IMR-90 (cell line): ENCODE results near the gene MAT2A. TPM values are rescaled to one million over a fixed set of nuclear protein-coding genes. Genes with fewer than 3 reads are reported as not detected.

Source experiments
- ATAC-seq: fragments of 200-7000 bp; cut with Tn5 transposase; 2 replicates; pipeline ENCODE4 v1.9.1; 2020; ENCODE audit warnings: low read depth, mild to moderate bottlenecking, moderate library complexity
- BruUV-seq: library from RNA; stranded (reverse); fragments of 400-500 nt; replicated peaks from 2 replicates; lab custom pipeline; 2021; lab: Mats Ljungman, UMichigan
- CTCF ChIA-PET: fragments of 300-600 bp; formaldehyde crosslinking; extraction: SDS; loops from one replicate; lab custom pipeline; 2021; ENCODE audit warnings: antibody characterized with exemption; lab: Yijun Ruan, JAX
- POLR2A ChIA-PET: fragments of 300-600 bp; sonication (Branson Sonifier 250); formaldehyde crosslinking; loops from one replicate; lab custom pipeline; 2022; ENCODE audit warnings: antibody characterized with exemption; ENCODE audit not compliant: unreplicated experiment; lab: Charles Lee
- DNase-seq: peaks from one replicate; pipeline ENCODE4 v3.0.0; 2013
- H2AFZ ChIP-seq: replicated peaks from 2 replicates; pipeline ENCODE3; 2013; ENCODE audit warnings: low read length, mild to moderate bottlenecking; ENCODE audit not compliant: poor library complexity
- H2AK5ac ChIP-seq: 2 replicates; pipeline ENCODE4 v1.6.1; 2013; ENCODE audit warnings: low read depth, low read length, inconsistent platforms
- H2AK9ac ChIP-seq: replicated peaks from 2 replicates; pipeline ENCODE3; 2013; ENCODE audit warnings: mild to moderate bottlenecking, low read depth, low read length, moderate library complexity; ENCODE audit not compliant: poor library complexity
- H2BK120ac ChIP-seq: 2 replicates; pipeline ENCODE4 v1.6.1; 2013; ENCODE audit warnings: low read depth, low read length, inconsistent platforms
- H2BK15ac ChIP-seq: 3 replicates; pipeline ENCODE4 v1.6.1; 2013; ENCODE audit warnings: low read depth, low read length, inconsistent platforms
- H2BK20ac ChIP-seq: 2 replicates; pipeline ENCODE4 v1.6.1; 2013; ENCODE audit warnings: low read depth, mild to moderate bottlenecking, inconsistent platforms, low read length, moderate library complexity
- H2BK5ac ChIP-seq: 2 replicates; pipeline ENCODE4 v1.6.1; 2013; ENCODE audit warnings: mild to moderate bottlenecking, low read depth, low read length, inconsistent platforms; ENCODE audit not compliant: poor library complexity, severe bottlenecking
- H3K14ac ChIP-seq: replicated peaks from 2 replicates; pipeline ENCODE4 v1.6.1; 2013; ENCODE audit warnings: low read depth, low read length, inconsistent platforms
- H3K18ac ChIP-seq: 2 replicates; pipeline ENCODE4 v1.6.1; 2013; ENCODE audit warnings: low read depth, low read length, control low read depth
- H3K23ac ChIP-seq: 2 replicates; pipeline ENCODE4 v1.6.1; 2013; ENCODE audit warnings: low read depth, low read length, inconsistent platforms
- H3K27ac ChIP-seq: 2 replicates; pipeline ENCODE4 v1.5.1; 2013; ENCODE audit warnings: mild to moderate bottlenecking, control low read depth, low read length; ENCODE audit not compliant: insufficient read depth
- H3K27me3 ChIP-seq: 2 replicates; pipeline ENCODE4 v1.6.1; 2013; ENCODE audit warnings: low read length; ENCODE audit not compliant: control insufficient read depth, insufficient read depth
- H3K36me3 ChIP-seq: 2 replicates; pipeline ENCODE4 v1.6.1; 2013; ENCODE audit warnings: low read length, mixed read lengths; ENCODE audit not compliant: control insufficient read depth, insufficient read depth
- H3K4ac ChIP-seq: 2 replicates; pipeline ENCODE4 v1.6.1; 2013; ENCODE audit warnings: low read depth, low read length, inconsistent platforms
- H3K4me1 ChIP-seq: 2 replicates; pipeline ENCODE4 v1.6.1; 2013; ENCODE audit warnings: low read length, mixed read lengths; ENCODE audit not compliant: control insufficient read depth, insufficient read depth
- H3K4me2 ChIP-seq: 2 replicates; pipeline ENCODE4 v1.6.1; 2013; ENCODE audit warnings: low read depth, mild to moderate bottlenecking, control low read depth, low read length, moderate library complexity
- H3K4me3 ChIP-seq: 2 replicates; pipeline ENCODE4 v1.5.1; 2013; ENCODE audit warnings: low read depth, mild to moderate bottlenecking, control low read depth, low read length, moderate library complexity; ENCODE audit not compliant: insufficient read depth
- H3K56ac ChIP-seq: 2 replicates; pipeline ENCODE4 v1.6.1; 2013; ENCODE audit warnings: low read length, inconsistent platforms; ENCODE audit not compliant: insufficient read depth; ENCODE audit errors: extremely low read depth
- H3K79me1 ChIP-seq, 2 experiments: 2 replicates each; pipeline ENCODE4 v1.6.1; 2013; ENCODE audit warnings: low read length in 2 of 2, inconsistent platforms in 1 of 2, low read depth in 1 of 2
- H3K9ac ChIP-seq: 2 replicates; pipeline ENCODE4 v1.6.1; 2013; ENCODE audit warnings: low read depth, low read length, control low read depth
- H3K9me1 ChIP-seq: 2 replicates; pipeline ENCODE4 v1.6.1; 2013; ENCODE audit warnings: low read length, inconsistent platforms; ENCODE audit not compliant: insufficient read depth
- H3K9me3 ChIP-seq: 2 replicates; pipeline ENCODE4 v1.6.1; 2013; ENCODE audit warnings: low read length; ENCODE audit not compliant: control insufficient read depth, insufficient read depth
- H4K20me1 ChIP-seq: 2 replicates; pipeline ENCODE4 v1.6.1; 2013; ENCODE audit warnings: low read length, inconsistent platforms; ENCODE audit not compliant: insufficient read depth
- H4K5ac ChIP-seq: 2 replicates; pipeline ENCODE4 v1.6.1; 2013; ENCODE audit warnings: mild to moderate bottlenecking, low read depth, low read length, control low read depth
- H4K8ac ChIP-seq, 2 experiments: 2 replicates each; pipeline ENCODE4 v1.6.1; 2013; ENCODE audit warnings: low read depth in 2 of 2, low read length in 2 of 2, control low read depth in 1 of 2, inconsistent platforms in 1 of 2
- H4K91ac ChIP-seq: 2 replicates; pipeline ENCODE4 v1.6.1; 2013; ENCODE audit warnings: low read depth, low read length, inconsistent platforms; ENCODE audit not compliant: insufficient read depth
- BHLHE40 ChIP-seq: fragments of 150-350 bp; IDR thresholded peaks from 2 replicates; pipeline ENCODE4 v1.6.1; 2016; ENCODE audit warnings: mild to moderate bottlenecking, low read depth, low read length
- CHD1 ChIP-seq: IDR thresholded peaks from 2 replicates; pipeline ENCODE4 v1.6.1; 2012; ENCODE audit warnings: low read depth, low read length, improper control_type of control experiment
- CTCF ChIP-seq: conservative IDR thresholded peaks from 2 replicates; pipeline ENCODE4 v1.5.1; 2012; ENCODE audit warnings: mild to moderate bottlenecking, low read depth, low read length, improper control_type of control experiment
- FOS ChIP-seq: fragments of 150-350 bp; IDR thresholded peaks from 2 replicates; pipeline ENCODE4 v1.6.1; 2016; ENCODE audit warnings: low read depth, low read length
- POLR2A ChIP-seq: IDR thresholded peaks from 2 replicates; pipeline ENCODE4 v1.6.1; 2012; ENCODE audit warnings: mild to moderate bottlenecking, low read depth, low read length
- RCOR1 ChIP-seq: IDR thresholded peaks from 2 replicates; pipeline ENCODE4 v1.6.1; 2012; ENCODE audit warnings: mild to moderate bottlenecking, low read length, improper control_type of control experiment; ENCODE audit not compliant: insufficient replicate concordance
- SMC3 ChIP-seq: fragments of 150-350 bp; IDR thresholded peaks from 2 replicates; pipeline ENCODE4 v1.6.1; 2016; ENCODE audit warnings: low read depth, mild to moderate bottlenecking, antibody characterized with exemption, low read length, moderate library complexity
- WGBS, 2 experiments: methylation state at CpG; one replicate each; pipeline versions ENCODE4 v1.1.5 to v1.1.7; 2013; ENCODE audit warnings: missing lambda C conversion rate in 2 of 2; ENCODE audit not compliant: insufficient read length in 1 of 2; ENCODE audit errors: extremely low coverage in 2 of 2; 5-methylcytosine and 5-hydroxymethylcytosine counted together
- dilution Hi-C: fragments of 300-500 bp; cut with HindIII; formaldehyde crosslinking; loops from one replicate; pipeline ENCODE4 v1.14.3; 2018; ENCODE audit warnings: low sequenced_read_pairs; ENCODE audit not compliant: unreplicated experiment
- in situ Hi-C: fragments of 300-500 bp; cut with MboI; formaldehyde crosslinking; loops from 3 replicates; pipeline ENCODE4 v1.14.3; 2019; ENCODE audit warnings: low sequenced_read_pairs, inconsistent platforms, mixed read lengths
- intact Hi-C: fragments of 100-400 bp; cut with micrococcal nuclease; formaldehyde crosslinking; loops from 2 replicates; pipeline ENCODE4 v1.10.0; 2022
- polyA plus RNA-seq, 3 experiments: library from polyadenylated mRNA; depleted of rRNA; stranded (reverse); fragments of >200 nt; gene quantifications; 2 replicates each; pipeline ENCODE4 v1.2.3, GENCODE V29; 2012; ENCODE audit warnings: low replicate concordance in 1 of 3
- total RNA-seq: library from RNA; depleted of rRNA; stranded (reverse); fragments of >200 nt; gene quantifications from 2 replicates; pipeline ENCODE4 v1.2.3, GENCODE V29; 2012
- TF ChIP-seq, protein P1 (sequence below): fragments of 150-350 bp; IDR thresholded peaks from 2 replicates; pipeline ENCODE4 v1.6.1; 2017; ENCODE audit warnings: mild to moderate bottlenecking, antibody characterized with exemption, low read length, low read depth

The MAT2A gene
- total and polyA plus RNA-seq, 2 of the 4 experiments (the other 2 are of a cell fraction), result 94.1 to 223 TPM

DNA sequence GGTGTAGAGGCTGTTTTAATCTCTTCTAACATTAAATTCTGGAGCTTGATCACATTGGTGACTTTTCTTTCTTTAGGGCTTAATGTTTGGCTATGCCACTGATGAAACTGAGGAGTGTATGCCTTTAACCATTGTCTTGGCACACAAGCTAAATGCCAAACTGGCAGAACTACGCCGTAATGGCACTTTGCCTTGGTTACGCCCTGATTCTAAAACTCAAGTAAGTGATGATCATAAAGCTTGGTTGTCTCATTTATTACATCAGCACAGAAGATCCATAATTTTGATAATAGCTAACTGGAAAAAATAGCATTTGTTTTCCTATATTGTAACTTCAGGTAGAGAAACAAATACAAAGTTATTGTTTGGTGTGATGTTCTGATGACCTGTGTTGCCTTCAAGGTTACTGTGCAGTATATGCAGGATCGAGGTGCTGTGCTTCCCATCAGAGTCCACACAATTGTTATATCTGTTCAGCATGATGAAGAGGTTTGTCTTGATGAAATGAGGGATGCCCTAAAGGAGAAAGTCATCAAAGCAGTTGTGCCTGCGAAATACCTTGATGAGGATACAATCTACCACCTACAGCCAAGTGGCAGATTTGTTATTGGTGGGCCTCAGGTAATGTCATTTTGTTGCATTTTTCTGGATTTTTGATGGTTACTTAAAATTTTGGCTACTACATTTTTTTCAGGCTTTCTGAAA is 2.9 kb downstream of the MAT2A start:
- H3K79me1 ChIP-seq, result peaks cover 20 to 51% of the 10 kb centered on the region in 2 experiments
- no peak overlapping the region for H4K91ac ChIP-seq
- no peaks in the 10 kb centered on the region for H3K9me3 ChIP-seq
- peak overlapping the region; percentile 14 for H2BK5ac ChIP-seq
- dilution Hi-C loops (no loop called here), in situ Hi-C loops (no loop called here), intact Hi-C loops (no loop called here)
- peaks cover 35% of the 10 kb centered on the region for H3K36me3 ChIP-seq
- peaks cover 75% of the 10 kb centered on the region for H4K20me1 ChIP-seq
- TF ChIP-seq SMC3 (no peak), FOS (no peak), POLR2A (no peak), CTCF (no peak), BHLHE40 (no peak), RCOR1 (no peak), CHD1 (no peak)
- TF ChIP-seq, protein P1, sequence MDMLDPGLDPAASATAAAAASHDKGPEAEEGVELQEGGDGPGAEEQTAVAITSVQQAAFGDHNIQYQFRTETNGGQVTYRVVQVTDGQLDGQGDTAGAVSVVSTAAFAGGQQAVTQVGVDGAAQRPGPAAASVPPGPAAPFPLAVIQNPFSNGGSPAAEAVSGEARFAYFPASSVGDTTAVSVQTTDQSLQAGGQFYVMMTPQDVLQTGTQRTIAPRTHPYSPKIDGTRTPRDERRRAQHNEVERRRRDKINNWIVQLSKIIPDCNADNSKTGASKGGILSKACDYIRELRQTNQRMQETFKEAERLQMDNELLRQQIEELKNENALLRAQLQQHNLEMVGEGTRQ, result no peak
- peak overlapping the region; percentile 75 for H3K4me2 ChIP-seq
- no peak overlapping the region for H3K4ac ChIP-seq
- H3K14ac ChIP-seq, result no peak overlapping the region; the same call in none of the 2 replicates
- H3K9me1 ChIP-seq, result 0 out of 2 replicates have a peak, but pooled peaks cover 8% of the 10 kb centered on the region
- H3K18ac ChIP-seq, result no peak overlapping the region
- H4K5ac ChIP-seq, result no peak overlapping the region
- no peaks in the 10 kb centered on the region for H3K27me3 ChIP-seq
- no peak overlapping the region for H2AK9ac ChIP-seq
- H2AFZ ChIP-seq, result no peak overlapping the region
- H4K8ac ChIP-seq, result no peak overlapping the region
- no peak overlapping the region for H2BK20ac ChIP-seq
- ChIA-PET CTCF (interaction anchor here (1.2 to 1.5 kb wide), 2 partner anchors 121 to 122 kb away, joined by 3 to 4 read pairs; no protein-coding TSS in a partner anchor), POLR2A (interaction anchor here (0.7 to 3.6 kb wide), 3 partner anchors 9 to 124 kb away, joined by 5 to 42 read pairs (median 8); partner anchors contain the start of gene SH2D6)
- H3K56ac ChIP-seq, result no peak overlapping the region
- DNase-seq, result no peak
- H2AK5ac ChIP-seq, result no peak overlapping the region
- ATAC-seq, result no peak
- no peak overlapping the region for H3K27ac ChIP-seq
- H2BK120ac ChIP-seq, result no peak overlapping the region
- H3K23ac ChIP-seq, result peak overlapping the region; percentile 54; the same call in 1 of the 2 replicates
- H3K4me3 ChIP-seq, result peak overlapping the region; percentile 10; the same call in 1 of the 2 replicates
- no CpG with 5 or more reads among the region's 5 CpGs for WGBS, 2 experiments
- H3K9ac ChIP-seq, result peak overlapping the region; percentile 22; the same call in 1 of the 2 replicates
- TSS peak; percentile 29 for BruUV-seq
- no peak overlapping the region for H2BK15ac ChIP-seq
- H3K4me1 ChIP-seq, result peaks cover 10% of the 10 kb centered on the region
